IgD-negative memory B cell (primary cell): Measurements from ENCODE around the gene CDT1. TPM values are rescaled to one million over a fixed set of nuclear protein-coding genes. Genes with fewer than 3 reads are reported as not detected.

Experiments used
- H3K27ac Mint-ChIP-seq, 3 donors: one replicate each; pipeline ENCODE4 v1.8.0; 2020 to 2022; ENCODE audit warnings: mild to moderate bottlenecking in 3 of 3, mixed read lengths in 3 of 3, moderate library complexity in 1 of 3
- H3K27me3 Mint-ChIP-seq: one replicate; pipeline ENCODE4 v1.8.0; 2021; ENCODE audit warnings: mixed read lengths
- H3K36me3 Mint-ChIP-seq: one replicate; pipeline ENCODE4 v1.8.0; 2020; ENCODE audit warnings: mild to moderate bottlenecking, mixed read lengths
- H3K4me1 Mint-ChIP-seq, 3 donors: one replicate each; pipeline ENCODE4 v1.8.0; 2020 to 2022; ENCODE audit warnings: mixed read lengths in 3 of 3, mild to moderate bottlenecking in 1 of 3
- H3K4me3 Mint-ChIP-seq, 4 donors: one replicate each; pipeline ENCODE4 v1.8.0; 2020 to 2022; ENCODE audit warnings: mild to moderate bottlenecking in 4 of 4, mixed read lengths in 4 of 4, moderate library complexity in 3 of 4
- H3K9me3 Mint-ChIP-seq, 3 donors: one replicate each; pipeline ENCODE4 v1.8.0; 2020 to 2021; ENCODE audit warnings: mixed read lengths in 3 of 3, mild to moderate bottlenecking in 1 of 3
- polyA plus RNA-seq: library from polyadenylated mRNA; unstranded; fragments of 300-500 nt; fragmentation: Illumina TruSeq; gene quantifications from one replicate; pipeline ENCODE4 v1.2.3, GENCODE V29; 2021

CDT1 gene
- polyA plus RNA-seq, 1 donor from 2014 or later = 0.20 TPM

GRCh38 chr16:88774544-88775393 is 28.8 kb upstream of the CDT1 start:
- peaks cover 4 to 10% (median 6%) of the 10 kb centered on the region in 3 donors for H3K4me1 Mint-ChIP-seq
- H3K36me3 Mint-ChIP-seq = no peaks in the 10 kb centered on the region
- peak overlapping the region in 1 of 4 donors; percentile 3 for H3K4me3 Mint-ChIP-seq
- H3K27ac Mint-ChIP-seq = no peak overlapping the region
- H3K9me3 Mint-ChIP-seq = no peaks in the 10 kb centered on the region
- no peaks in the 10 kb centered on the region for H3K27me3 Mint-ChIP-seq

- Mint-ChIP-seq H3K27me3 (no peaks in the 10 kb centered on the region), H3K27ac (peak overlapping the region in 1 of 3 donors; percentile 46), H3K36me3 (no peaks in the 10 kb centered on the region), H3K4me3 (no peak overlapping the region), H3K9me3 (no peaks in the 10 kb centered on the region), H3K4me1 (peaks cover 7 to 17% (median 10%) of the 10 kb centered on the region in 3 donors)
These were observed 27.8 kb upstream of the CDT1 start for GRCh38 chr16:88775825-88776224.

- Mint-ChIP-seq H3K4me3 (peak overlapping the region in 1 of 4 donors; percentile 73), H3K27me3 (no peaks in the 10 kb centered on the region), H3K4me1 (peaks cover 24 to 31% (median 25%) of the 10 kb centered on the region in 3 donors), H3K36me3 (no peaks in the 10 kb centered on the region), H3K9me3 (no peaks in the 10 kb centered on the region), H3K27ac (no peak overlapping the region)
These were observed 25.9 kb upstream of the CDT1 start for GRCh38 chr16:88777471-88778270.

- no peaks in the 10 kb centered on the region for H3K36me3 Mint-ChIP-seq
- H3K27ac Mint-ChIP-seq = no peak overlapping the region
- H3K4me1 Mint-ChIP-seq = peaks cover 29 to 36% (median 31%) of the 10 kb centered on the region in 3 donors
- H3K27me3 Mint-ChIP-seq = no peaks in the 10 kb centered on the region
- H3K4me3 Mint-ChIP-seq = peak overlapping the region in 1 of 4 donors; percentile 73
- no peaks in the 10 kb centered on the region for H3K9me3 Mint-ChIP-seq
These were observed 25.4 kb upstream of the CDT1 start for GRCh38 chr16:88778271-88778525.

- Mint-ChIP-seq H3K27ac (peak overlapping the region in 1 of 3 donors; percentile 53), H3K27me3 (no peaks in the 10 kb centered on the region), H3K4me3 (no peak overlapping the region), H3K9me3 (no peaks in the 10 kb centered on the region), H3K36me3 (no peaks in the 10 kb centered on the region), H3K4me1 (peaks cover 33 to 40% (median 35%) of the 10 kb centered on the region in 3 donors)
These were observed 25.0 kb upstream of the CDT1 start for GRCh38 chr16:88778541-88779065.

- peak overlapping the region in 2 of 3 donors; percentile 46 to 94 for H3K27ac Mint-ChIP-seq
- H3K27me3 Mint-ChIP-seq = no peaks in the 10 kb centered on the region
- H3K4me3 Mint-ChIP-seq = peak overlapping the region in 2 of 4 donors; percentile 49 to 93
- H3K36me3 Mint-ChIP-seq = no peaks in the 10 kb centered on the region
- no peaks in the 10 kb centered on the region for H3K9me3 Mint-ChIP-seq
- H3K4me1 Mint-ChIP-seq = peaks cover 34 to 41% (median 35%) of the 10 kb centered on the region in 3 donors
These were observed 24.0 kb upstream of the CDT1 start for GRCh38 chr16:88779406-88780141.

GRCh38 chr16:88780142-88781062 is 23.2 kb upstream of the CDT1 start:
- Mint-ChIP-seq H3K4me1 (peaks cover 34 to 38% (median 35%) of the 10 kb centered on the region in 3 donors), H3K27me3 (no peaks in the 10 kb centered on the region)

GRCh38 chr16:88781140-88782077 is 22.2 kb upstream of the CDT1 start:
- H3K9me3 Mint-ChIP-seq = no peaks in the 10 kb centered on the region
- H3K27me3 Mint-ChIP-seq = no peaks in the 10 kb centered on the region
- peak overlapping the region; percentile 78 to 93 (median 91) for H3K4me3 Mint-ChIP-seq
- peaks cover 33 to 38% (median 35%) of the 10 kb centered on the region in 3 donors for H3K4me1 Mint-ChIP-seq
- peak overlapping the region; percentile 94 to 97 (median 97) for H3K27ac Mint-ChIP-seq
- H3K36me3 Mint-ChIP-seq = no peaks in the 10 kb centered on the region

More at GRCh38 chr16:88780142-88781062, 23.2 kb upstream of the CDT1 start:
- Mint-ChIP-seq H3K9me3 (no peaks in the 10 kb centered on the region), H3K27ac (peak overlapping the region; percentile 73 to 97 (median 94)), H3K4me3 (peak overlapping the region; percentile 78 to 93 (median 88)), H3K36me3 (no peaks in the 10 kb centered on the region)

GRCh38 chr16:88782454-88783390 is 20.9 kb upstream of the CDT1 start:
- Mint-ChIP-seq H3K27ac (peak overlapping the region; percentile 94 to 97 (median 97)), H3K9me3 (no peaks in the 10 kb centered on the region), H3K4me3 (peak overlapping the region; percentile 88 to 93 (median 91)), H3K36me3 (no peaks in the 10 kb centered on the region), H3K27me3 (no peaks in the 10 kb centered on the region), H3K4me1 (peaks cover 32 to 39% (median 35%) of the 10 kb centered on the region in 3 donors)

GRCh38 chr16:88783391-88784073 is 20.1 kb upstream of the CDT1 start:
- Mint-ChIP-seq H3K9me3 (no peaks in the 10 kb centered on the region), H3K27me3 (no peaks in the 10 kb centered on the region), H3K27ac (peak overlapping the region; percentile 94 to 97 (median 97)), H3K4me1 (peaks cover 29 to 39% (median 32%) of the 10 kb centered on the region in 3 donors), H3K36me3 (no peaks in the 10 kb centered on the region), H3K4me3 (peak overlapping the region; percentile 88 to 93 (median 91))

GRCh38 chr16:88784074-88784855 is 19.3 kb upstream of the CDT1 start:
- H3K27ac Mint-ChIP-seq = peak overlapping the region in 2 of 3 donors; percentile 93 to 94
- no peaks in the 10 kb centered on the region for H3K27me3 Mint-ChIP-seq
- peak overlapping the region; percentile 88 to 94 (median 91) for H3K4me3 Mint-ChIP-seq
- no peaks in the 10 kb centered on the region for H3K9me3 Mint-ChIP-seq
- no peaks in the 10 kb centered on the region for H3K36me3 Mint-ChIP-seq
- H3K4me1 Mint-ChIP-seq = peaks cover 29 to 39% (median 33%) of the 10 kb centered on the region in 3 donors
